IMR-90 (cell line): Measurements from ENCODE around the gene ARHGAP10. TPM values are rescaled to one million over a fixed set of nuclear protein-coding genes. Genes with fewer than 3 reads are reported as not detected.
A peak's percentile ranks its signal among the peaks of the same experiment; 100 is the strongest.

Experiments
- ATAC-seq: fragments of 200-7000 bp; cut with Tn5 transposase; 2 replicates; pipeline ENCODE4 v1.9.1; 2020; ENCODE audit warnings: low read depth, mild to moderate bottlenecking, moderate library complexity
- BruUV-seq: library from RNA; stranded (reverse); fragments of 400-500 nt; replicated peaks from 2 replicates; lab custom pipeline; 2021; lab: Mats Ljungman, UMichigan
- CTCF ChIA-PET: fragments of 300-600 bp; formaldehyde crosslinking; extraction: SDS; loops from one replicate; lab custom pipeline; 2021; ENCODE audit warnings: antibody characterized with exemption; lab: Yijun Ruan, JAX
- POLR2A ChIA-PET: fragments of 300-600 bp; sonication (Branson Sonifier 250); formaldehyde crosslinking; loops from one replicate; lab custom pipeline; 2022; ENCODE audit warnings: antibody characterized with exemption; ENCODE audit not compliant: unreplicated experiment; lab: Charles Lee
- DNase-seq: peaks from one replicate; pipeline ENCODE4 v3.0.0; 2013
- H2AFZ ChIP-seq: replicated peaks from 2 replicates; pipeline ENCODE3; 2013; ENCODE audit warnings: low read length, mild to moderate bottlenecking; ENCODE audit not compliant: poor library complexity
- H2AK5ac ChIP-seq: 2 replicates; pipeline ENCODE4 v1.6.1; 2013; ENCODE audit warnings: low read depth, low read length, inconsistent platforms
- H2AK9ac ChIP-seq: replicated peaks from 2 replicates; pipeline ENCODE3; 2013; ENCODE audit warnings: mild to moderate bottlenecking, low read depth, low read length, moderate library complexity; ENCODE audit not compliant: poor library complexity
- H2BK120ac ChIP-seq: 2 replicates; pipeline ENCODE4 v1.6.1; 2013; ENCODE audit warnings: low read depth, low read length, inconsistent platforms
- H2BK15ac ChIP-seq: 3 replicates; pipeline ENCODE4 v1.6.1; 2013; ENCODE audit warnings: low read depth, low read length, inconsistent platforms
- H2BK20ac ChIP-seq: 2 replicates; pipeline ENCODE4 v1.6.1; 2013; ENCODE audit warnings: low read depth, mild to moderate bottlenecking, inconsistent platforms, low read length, moderate library complexity
- H2BK5ac ChIP-seq: 2 replicates; pipeline ENCODE4 v1.6.1; 2013; ENCODE audit warnings: mild to moderate bottlenecking, low read depth, low read length, inconsistent platforms; ENCODE audit not compliant: poor library complexity, severe bottlenecking
- H3K14ac ChIP-seq: replicated peaks from 2 replicates; pipeline ENCODE4 v1.6.1; 2013; ENCODE audit warnings: low read depth, low read length, inconsistent platforms
- H3K18ac ChIP-seq: 2 replicates; pipeline ENCODE4 v1.6.1; 2013; ENCODE audit warnings: low read depth, low read length, control low read depth
- H3K23ac ChIP-seq: 2 replicates; pipeline ENCODE4 v1.6.1; 2013; ENCODE audit warnings: low read depth, low read length, inconsistent platforms
- H3K27ac ChIP-seq: 2 replicates; pipeline ENCODE4 v1.5.1; 2013; ENCODE audit warnings: mild to moderate bottlenecking, control low read depth, low read length; ENCODE audit not compliant: insufficient read depth
- H3K27me3 ChIP-seq: 2 replicates; pipeline ENCODE4 v1.6.1; 2013; ENCODE audit warnings: low read length; ENCODE audit not compliant: control insufficient read depth, insufficient read depth
- H3K36me3 ChIP-seq: 2 replicates; pipeline ENCODE4 v1.6.1; 2013; ENCODE audit warnings: low read length, mixed read lengths; ENCODE audit not compliant: control insufficient read depth, insufficient read depth
- H3K4ac ChIP-seq: 2 replicates; pipeline ENCODE4 v1.6.1; 2013; ENCODE audit warnings: low read depth, low read length, inconsistent platforms
- H3K4me1 ChIP-seq: 2 replicates; pipeline ENCODE4 v1.6.1; 2013; ENCODE audit warnings: low read length, mixed read lengths; ENCODE audit not compliant: control insufficient read depth, insufficient read depth
- H3K4me2 ChIP-seq: 2 replicates; pipeline ENCODE4 v1.6.1; 2013; ENCODE audit warnings: low read depth, mild to moderate bottlenecking, control low read depth, low read length, moderate library complexity
- H3K4me3 ChIP-seq: 2 replicates; pipeline ENCODE4 v1.5.1; 2013; ENCODE audit warnings: low read depth, mild to moderate bottlenecking, control low read depth, low read length, moderate library complexity; ENCODE audit not compliant: insufficient read depth
- H3K56ac ChIP-seq: 2 replicates; pipeline ENCODE4 v1.6.1; 2013; ENCODE audit warnings: low read length, inconsistent platforms; ENCODE audit not compliant: insufficient read depth; ENCODE audit errors: extremely low read depth
- H3K79me1 ChIP-seq, 2 experiments: 2 replicates each; pipeline ENCODE4 v1.6.1; 2013; ENCODE audit warnings: low read length in 2 of 2, inconsistent platforms in 1 of 2, low read depth in 1 of 2
- H3K9ac ChIP-seq: 2 replicates; pipeline ENCODE4 v1.6.1; 2013; ENCODE audit warnings: low read depth, low read length, control low read depth
- H3K9me1 ChIP-seq: 2 replicates; pipeline ENCODE4 v1.6.1; 2013; ENCODE audit warnings: low read length, inconsistent platforms; ENCODE audit not compliant: insufficient read depth
- H3K9me3 ChIP-seq: 2 replicates; pipeline ENCODE4 v1.6.1; 2013; ENCODE audit warnings: low read length; ENCODE audit not compliant: control insufficient read depth, insufficient read depth
- H4K20me1 ChIP-seq: 2 replicates; pipeline ENCODE4 v1.6.1; 2013; ENCODE audit warnings: low read length, inconsistent platforms; ENCODE audit not compliant: insufficient read depth
- H4K5ac ChIP-seq: 2 replicates; pipeline ENCODE4 v1.6.1; 2013; ENCODE audit warnings: mild to moderate bottlenecking, low read depth, low read length, control low read depth
- H4K8ac ChIP-seq, 2 experiments: 2 replicates each; pipeline ENCODE4 v1.6.1; 2013; ENCODE audit warnings: low read depth in 2 of 2, low read length in 2 of 2, control low read depth in 1 of 2, inconsistent platforms in 1 of 2
- H4K91ac ChIP-seq: 2 replicates; pipeline ENCODE4 v1.6.1; 2013; ENCODE audit warnings: low read depth, low read length, inconsistent platforms; ENCODE audit not compliant: insufficient read depth
- CTCF ChIP-seq: conservative IDR thresholded peaks from 2 replicates; pipeline ENCODE4 v1.5.1; 2012; ENCODE audit warnings: mild to moderate bottlenecking, low read depth, low read length, improper control_type of control experiment
- ELK1 ChIP-seq: fragments of 150-350 bp; IDR thresholded peaks from 2 replicates; pipeline ENCODE4 v1.6.1; 2016; ENCODE audit warnings: low read depth, mild to moderate bottlenecking, low read length, moderate library complexity, borderline replicate concordance
- RAD21 ChIP-seq: IDR thresholded peaks from 2 replicates; pipeline ENCODE4 v1.6.1; 2012; ENCODE audit warnings: low read length, improper control_type of control experiment
- SMC3 ChIP-seq: fragments of 150-350 bp; IDR thresholded peaks from 2 replicates; pipeline ENCODE4 v1.6.1; 2016; ENCODE audit warnings: low read depth, mild to moderate bottlenecking, antibody characterized with exemption, low read length, moderate library complexity
- WGBS, 2 experiments: methylation state at CpG; one replicate each; pipeline versions ENCODE4 v1.1.5 to v1.1.7; 2013; ENCODE audit warnings: missing lambda C conversion rate in 2 of 2; ENCODE audit not compliant: insufficient read length in 1 of 2; ENCODE audit errors: extremely low coverage in 2 of 2; 5-methylcytosine and 5-hydroxymethylcytosine counted together
- dilution Hi-C: fragments of 300-500 bp; cut with HindIII; formaldehyde crosslinking; loops from one replicate; pipeline ENCODE4 v1.14.3; 2018; ENCODE audit warnings: low sequenced_read_pairs; ENCODE audit not compliant: unreplicated experiment
- in situ Hi-C: fragments of 300-500 bp; cut with MboI; formaldehyde crosslinking; loops from 3 replicates; pipeline ENCODE4 v1.14.3; 2019; ENCODE audit warnings: low sequenced_read_pairs, inconsistent platforms, mixed read lengths
- intact Hi-C: fragments of 100-400 bp; cut with micrococcal nuclease; formaldehyde crosslinking; loops from 2 replicates; pipeline ENCODE4 v1.10.0; 2022
- polyA plus RNA-seq, 3 experiments: library from polyadenylated mRNA; depleted of rRNA; stranded (reverse); fragments of >200 nt; gene quantifications; 2 replicates each; pipeline ENCODE4 v1.2.3, GENCODE V29; 2012; ENCODE audit warnings: low replicate concordance in 1 of 3
- total RNA-seq: library from RNA; depleted of rRNA; stranded (reverse); fragments of >200 nt; gene quantifications from 2 replicates; pipeline ENCODE4 v1.2.3, GENCODE V29; 2012

ARHGAP10 gene
- total and polyA plus RNA-seq, 2 of the 4 experiments (the other 2 are of a cell fraction): 27.1 to 29.4 TPM

GRCh38 chr4:147924604-147925412 lies 192.9 kb downstream of the ARHGAP10 start:
- Histone ChIP-seq H3K27me3 (no peaks in the 10 kb centered on the region), H3K14ac (no peak overlapping the region), H3K79me1 (peaks cover 12 to 22% of the 10 kb centered on the region in 2 experiments; a peak in 3 of 4 replicates), H3K4me1 (peaks cover 12% of the 10 kb centered on the region), H2BK15ac (no peak overlapping the region), H3K23ac (no peak overlapping the region), H2AK5ac (no peak overlapping the region), H3K9me3 (no peaks in the 10 kb centered on the region), H3K27ac (no peak overlapping the region), H2AFZ (no peak overlapping the region), H3K4ac (no peak overlapping the region), H4K8ac (no peak overlapping the region), H3K4me3 (no peak overlapping the region), H4K5ac (no peak overlapping the region), H2AK9ac (no peak overlapping the region), H3K18ac (no peak overlapping the region), H2BK5ac (no peak overlapping the region), H3K9ac (no peak overlapping the region), H4K20me1 (peaks cover 9% of the 10 kb centered on the region; the same call in 1 of the 2 replicates), H3K56ac (no peak overlapping the region), H4K91ac (no peak overlapping the region), H3K36me3 (peaks cover 3% of the 10 kb centered on the region; the same call in 1 of the 2 replicates), H2BK120ac (no peak overlapping the region), H3K4me2 (no peak overlapping the region), H3K9me1 (peaks cover 13% of the 10 kb centered on the region), H2BK20ac (no peak overlapping the region)
- in situ Hi-C loops (no loop called here), intact Hi-C loops (no loop called here), dilution Hi-C loops (no loop called here)
- no TSS peak for BruUV-seq
- ATAC-seq: no peak
- TF ChIP-seq ELK1 (no peak), CTCF (peak; percentile 43), SMC3 (peak; percentile 19; the same call in 1 of the 2 replicates), RAD21 (peak; percentile 44)
- ChIA-PET CTCF (interaction anchor here (0.6 to 1.2 kb wide), 3 partner anchors 9 to 209 kb away, joined by 3 read pairs; no protein-coding TSS in a partner anchor), POLR2A (no interaction called here)
- peak; percentile 40 for DNase-seq
- no CpG with 5 or more reads among the region's 3 CpGs for WGBS, 2 experiments
